Measurements from ENCODE around the gene UBE2F.
A peak's percentile ranks its signal among the peaks of the same experiment; 100 is the strongest.
"Not testable (repeated sequence)": the region's sequence is repeated elsewhere in the genome, so short reads cannot be mapped to it uniquely, and the experiment has no call there.

Gene UBE2F

DNA sequence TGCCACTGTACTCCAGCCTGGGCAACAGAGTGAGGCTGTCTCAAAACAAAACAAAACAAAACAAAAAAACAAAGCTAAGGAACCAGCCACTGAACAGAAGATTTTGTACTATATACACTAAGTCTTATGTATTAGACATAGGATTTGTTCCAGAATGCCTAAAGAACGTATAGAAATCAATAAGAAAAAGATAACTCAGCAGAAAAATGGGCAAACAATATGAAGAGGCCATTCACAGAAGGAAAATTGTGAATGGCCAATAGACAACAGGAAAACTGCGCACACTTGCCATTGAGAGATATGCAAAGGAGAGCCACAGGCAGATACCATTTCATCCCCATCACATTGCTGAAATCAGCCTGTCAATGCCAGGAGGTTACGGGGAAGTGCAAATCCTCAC lies 14.9 kb upstream of the UBE2F start:
- H3K36me3 ChIP-seq (ENCODE audit: control insufficient read depth, insufficient read depth, low read length) = no peaks in the 10 kb centered on the region
- peaks cover 14% of the 10 kb centered on the region for H3K27me3 ChIP-seq (ENCODE audit: control insufficient read depth, insufficient read depth, low read length)
- no peak overlapping the region for H3K9ac ChIP-seq (ENCODE audit: low read length)
- no peaks in the 10 kb centered on the region for H3K9me3 ChIP-seq (ENCODE audit: control insufficient read depth, low read length)
- H3K4me3 ChIP-seq (ENCODE audit: low read length) = no peak overlapping the region
- no peaks in the 10 kb centered on the region for H3K4me1 ChIP-seq (ENCODE audit: control insufficient read depth, insufficient read depth, low read length)

DNA sequence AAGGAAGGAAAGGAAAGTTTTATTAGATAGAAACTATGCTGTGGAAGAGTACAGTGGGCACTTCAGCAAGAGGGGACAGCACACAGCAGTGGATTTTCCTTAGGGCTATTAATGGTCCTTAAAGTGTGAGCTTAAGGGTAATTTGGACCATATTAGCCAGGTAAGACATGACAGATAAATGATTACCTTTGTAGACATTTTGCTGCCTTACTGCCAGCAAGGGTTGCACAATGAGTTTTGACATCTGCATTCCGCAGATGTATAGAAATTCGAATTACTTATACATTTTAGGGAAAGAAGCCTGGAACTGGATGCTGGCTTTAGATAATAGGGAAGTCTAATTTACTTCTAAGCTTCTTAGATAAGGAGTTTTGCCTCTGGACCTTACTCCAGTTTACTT lies 14.0 kb upstream of the UBE2F start:
- no peaks in the 10 kb centered on the region for H3K4me1 ChIP-seq (ENCODE audit: control insufficient read depth, insufficient read depth, low read length)
- H3K9me3 ChIP-seq (ENCODE audit: control insufficient read depth, low read length) = no peaks in the 10 kb centered on the region
- H3K27me3 ChIP-seq (ENCODE audit: control insufficient read depth, insufficient read depth, low read length) = peaks cover 14% of the 10 kb centered on the region
- H3K36me3 ChIP-seq (ENCODE audit: control insufficient read depth, insufficient read depth, low read length) = no peaks in the 10 kb centered on the region
- H3K4me3 ChIP-seq (ENCODE audit: low read length) = no peak overlapping the region
- H3K9ac ChIP-seq (ENCODE audit: low read length) = no peak overlapping the region

DNA sequence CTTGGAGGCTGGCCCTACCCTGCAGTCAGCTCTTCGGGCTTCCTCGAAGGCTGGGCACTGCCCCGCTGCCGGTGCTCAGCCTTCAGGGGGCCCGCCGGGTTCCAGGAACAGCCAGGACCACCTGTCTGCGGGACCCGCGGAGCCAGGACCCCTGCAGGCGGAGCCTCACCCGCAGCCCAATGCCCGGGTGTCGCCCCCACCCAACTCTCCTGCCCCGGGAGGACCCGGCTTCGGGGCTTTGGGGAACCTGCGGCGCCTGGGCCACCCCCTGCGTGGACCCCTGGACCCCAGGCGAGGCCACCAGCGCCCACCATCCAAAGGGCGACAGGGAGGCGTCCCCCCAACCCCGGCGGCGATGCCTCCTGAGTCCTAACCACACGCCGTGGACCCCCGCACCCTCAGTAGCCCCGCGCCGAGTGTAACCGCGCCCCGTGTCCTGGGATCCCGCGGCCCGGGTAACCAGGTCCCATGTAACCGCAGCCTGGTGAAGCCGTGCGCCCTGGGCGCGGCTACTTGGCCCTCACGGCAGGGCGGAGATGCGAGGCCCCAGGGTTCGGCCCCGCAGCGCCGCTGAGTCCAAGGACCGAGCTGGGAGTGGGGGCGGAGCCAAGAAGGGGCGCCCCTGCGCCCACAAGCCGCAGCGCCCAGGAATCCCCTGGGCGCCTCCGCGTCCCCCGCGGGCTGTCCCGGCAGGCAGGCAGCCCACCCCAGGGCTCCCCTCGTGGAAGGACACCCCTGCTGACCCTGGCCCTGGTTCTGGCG lies 11.0 kb upstream of the UBE2F start:
- Histone ChIP-seq H3K9me3 (ENCODE audit: control insufficient read depth, low read length) (no peaks in the 10 kb centered on the region), H3K36me3 (ENCODE audit: control insufficient read depth, insufficient read depth, low read length) (no peaks in the 10 kb centered on the region), H3K27me3 (ENCODE audit: control insufficient read depth, insufficient read depth, low read length) (peaks cover 14% of the 10 kb centered on the region), H3K4me1 (ENCODE audit: control insufficient read depth, insufficient read depth, low read length) (no peaks in the 10 kb centered on the region), H3K9ac (ENCODE audit: low read length) (no peak overlapping the region), H3K4me3 (ENCODE audit: low read length) (no peak overlapping the region)

DNA sequence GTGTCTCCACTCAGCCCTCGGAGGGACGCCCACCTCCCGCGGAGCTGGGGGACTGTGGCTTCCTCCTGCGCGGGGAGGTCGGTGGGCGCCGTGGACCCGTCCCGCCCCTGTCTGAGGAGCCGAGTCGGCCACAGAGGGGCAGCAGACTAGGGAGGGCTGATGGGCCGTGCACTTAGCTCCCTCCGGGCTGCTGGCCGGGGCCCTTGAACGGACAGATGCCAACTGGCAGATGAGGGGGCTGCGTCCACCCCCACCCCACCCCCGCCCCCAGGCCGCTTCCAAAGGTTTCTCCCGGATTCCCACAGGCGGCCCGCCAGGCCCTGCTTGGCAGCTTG lies 10.4 kb upstream of the UBE2F start:
- Histone ChIP-seq H3K4me3 (ENCODE audit: low read length) (no peak overlapping the region), H3K4me1 (ENCODE audit: control insufficient read depth, insufficient read depth, low read length) (no peaks in the 10 kb centered on the region), H3K36me3 (ENCODE audit: control insufficient read depth, insufficient read depth, low read length) (no peaks in the 10 kb centered on the region), H3K9me3 (ENCODE audit: control insufficient read depth, low read length) (no peaks in the 10 kb centered on the region), H3K9ac (ENCODE audit: low read length) (no peak overlapping the region), H3K27me3 (ENCODE audit: control insufficient read depth, insufficient read depth, low read length) (peaks cover 14% of the 10 kb centered on the region)

DNA sequence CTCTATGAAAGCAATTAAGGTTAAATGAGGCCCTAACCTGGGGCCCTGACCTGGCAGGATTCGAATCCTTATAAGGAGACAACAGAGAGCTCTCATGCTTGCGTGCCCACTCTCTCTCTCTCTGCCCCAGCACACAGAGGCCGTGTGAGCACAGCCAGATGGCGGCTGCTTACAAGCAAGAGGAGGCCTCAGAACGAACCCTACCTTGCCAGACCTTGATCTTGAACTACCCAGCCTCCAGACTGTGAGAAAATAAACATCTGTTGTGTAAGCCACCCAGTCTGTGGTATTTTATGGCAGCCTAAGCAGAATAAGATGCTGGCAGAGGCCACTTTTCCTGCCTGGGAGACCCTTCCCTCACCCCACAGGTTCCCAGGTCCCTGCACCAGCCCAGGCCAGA lies 5.2 kb upstream of the UBE2F start:
- no peak overlapping the region for H3K9ac ChIP-seq (ENCODE audit: low read length)
- no peak overlapping the region for H3K4me3 ChIP-seq (ENCODE audit: low read length)
- no peaks in the 10 kb centered on the region for H3K27me3 ChIP-seq (ENCODE audit: control insufficient read depth, insufficient read depth, low read length)
- no peaks in the 10 kb centered on the region for H3K36me3 ChIP-seq (ENCODE audit: control insufficient read depth, insufficient read depth, low read length)
- no peaks in the 10 kb centered on the region for H3K9me3 ChIP-seq (ENCODE audit: control insufficient read depth, low read length)
- no peaks in the 10 kb centered on the region for H3K4me1 ChIP-seq (ENCODE audit: control insufficient read depth, insufficient read depth, low read length)

DNA sequence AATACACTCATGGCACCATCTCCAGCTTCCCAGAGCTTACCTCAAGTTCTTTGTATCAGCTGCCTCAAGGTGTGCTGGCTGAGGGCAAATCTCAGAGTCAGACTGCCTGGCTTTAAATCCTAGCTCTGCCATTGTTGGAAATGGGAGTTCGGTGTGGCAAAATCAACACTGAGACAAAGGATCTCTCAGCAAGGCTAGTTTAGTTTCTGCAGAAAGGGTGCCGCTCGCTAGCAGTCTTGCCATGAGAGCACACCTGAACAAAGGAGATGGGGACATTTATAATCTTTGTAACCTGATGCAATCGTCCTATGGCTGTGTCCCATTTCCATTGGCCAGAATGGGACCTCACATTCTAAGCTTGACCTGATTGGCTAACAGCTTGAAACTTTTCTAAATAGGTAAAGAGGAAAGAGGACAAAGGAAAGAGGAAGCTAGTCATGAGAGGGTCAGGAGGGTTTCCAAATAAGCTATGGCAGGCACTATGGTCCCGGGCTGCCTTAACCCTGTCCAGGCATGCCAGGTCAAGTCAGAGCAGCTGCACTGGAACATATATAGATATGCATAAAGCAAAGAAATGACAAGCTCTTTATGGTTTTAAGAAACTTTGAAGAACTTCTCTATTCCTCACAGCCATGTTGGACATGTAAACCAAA lies 4.3 kb upstream of the UBE2F start:
- Histone ChIP-seq H3K9me3 (ENCODE audit: control insufficient read depth, low read length) (no peaks in the 10 kb centered on the region), H3K4me1 (ENCODE audit: control insufficient read depth, insufficient read depth, low read length) (peaks cover 1% of the 10 kb centered on the region), H3K36me3 (ENCODE audit: control insufficient read depth, insufficient read depth, low read length) (no peaks in the 10 kb centered on the region), H3K27me3 (ENCODE audit: control insufficient read depth, insufficient read depth, low read length) (no peaks in the 10 kb centered on the region), H3K4me3 (ENCODE audit: low read length) (no peak overlapping the region), H3K9ac (ENCODE audit: low read length) (no peak overlapping the region)

DNA sequence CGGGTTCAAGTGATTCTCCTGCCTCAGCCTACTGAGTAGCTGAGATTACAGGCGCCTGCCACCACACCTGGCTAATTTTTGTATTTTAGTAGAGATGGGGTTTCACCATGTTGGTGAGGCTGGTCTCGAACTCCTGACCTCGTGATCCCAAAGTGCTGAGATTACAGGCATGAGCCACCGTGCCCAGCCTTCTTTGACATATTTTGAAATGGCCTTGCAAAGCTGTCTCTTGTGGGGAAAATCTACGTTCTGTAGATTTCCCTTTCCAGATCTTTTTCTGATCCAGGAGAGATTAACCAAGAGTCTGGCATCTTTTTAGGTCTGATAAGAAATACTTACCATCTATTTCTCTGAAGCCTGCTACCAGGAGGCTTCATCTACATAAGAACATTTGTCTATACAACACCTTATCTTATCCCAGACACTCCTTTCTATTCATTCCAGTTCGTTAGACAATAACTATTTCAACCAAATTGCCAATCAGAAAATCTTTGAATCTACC lies 3.3 kb upstream of the UBE2F start:
- not testable (repeated sequence) for H3K9me3 ChIP-seq (ENCODE audit: control insufficient read depth, low read length); H3K4me3 ChIP-seq (ENCODE audit: low read length); H3K9ac ChIP-seq (ENCODE audit: low read length); H3K27me3 ChIP-seq (ENCODE audit: control insufficient read depth, insufficient read depth, low read length); H3K36me3 ChIP-seq (ENCODE audit: control insufficient read depth, insufficient read depth, low read length)
- peaks cover 11% of the 10 kb centered on the region for H3K4me1 ChIP-seq (ENCODE audit: control insufficient read depth, insufficient read depth, low read length)

DNA sequence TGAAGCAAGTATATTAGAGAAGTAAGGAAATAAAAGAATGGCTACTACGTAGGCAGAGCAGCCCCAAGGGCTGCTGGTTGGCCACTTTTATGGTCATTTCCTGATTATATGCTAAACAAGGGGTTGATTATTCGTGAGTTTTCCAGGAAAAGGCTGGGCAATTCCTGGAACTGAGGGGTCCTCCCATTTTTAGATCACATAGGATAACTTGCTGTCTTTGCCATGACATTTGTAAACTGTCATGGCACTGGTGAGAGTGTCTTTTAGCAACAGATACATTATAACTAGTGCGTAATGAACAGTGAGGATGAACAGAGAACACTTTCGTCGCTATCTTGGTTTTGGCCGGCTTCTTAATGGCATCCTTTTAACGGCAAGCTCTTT lies 2.6 kb upstream of the UBE2F start:
- no peaks in the 10 kb centered on the region for H3K36me3 ChIP-seq (ENCODE audit: control insufficient read depth, insufficient read depth, low read length)
- H3K4me3 ChIP-seq (ENCODE audit: low read length) = no peak overlapping the region
- peaks cover 15% of the 10 kb centered on the region for H3K4me1 ChIP-seq (ENCODE audit: control insufficient read depth, insufficient read depth, low read length)
- no peaks in the 10 kb centered on the region for H3K9me3 ChIP-seq (ENCODE audit: control insufficient read depth, low read length)
- H3K27me3 ChIP-seq (ENCODE audit: control insufficient read depth, insufficient read depth, low read length) = no peaks in the 10 kb centered on the region
- no peak overlapping the region for H3K9ac ChIP-seq (ENCODE audit: low read length)

DNA sequence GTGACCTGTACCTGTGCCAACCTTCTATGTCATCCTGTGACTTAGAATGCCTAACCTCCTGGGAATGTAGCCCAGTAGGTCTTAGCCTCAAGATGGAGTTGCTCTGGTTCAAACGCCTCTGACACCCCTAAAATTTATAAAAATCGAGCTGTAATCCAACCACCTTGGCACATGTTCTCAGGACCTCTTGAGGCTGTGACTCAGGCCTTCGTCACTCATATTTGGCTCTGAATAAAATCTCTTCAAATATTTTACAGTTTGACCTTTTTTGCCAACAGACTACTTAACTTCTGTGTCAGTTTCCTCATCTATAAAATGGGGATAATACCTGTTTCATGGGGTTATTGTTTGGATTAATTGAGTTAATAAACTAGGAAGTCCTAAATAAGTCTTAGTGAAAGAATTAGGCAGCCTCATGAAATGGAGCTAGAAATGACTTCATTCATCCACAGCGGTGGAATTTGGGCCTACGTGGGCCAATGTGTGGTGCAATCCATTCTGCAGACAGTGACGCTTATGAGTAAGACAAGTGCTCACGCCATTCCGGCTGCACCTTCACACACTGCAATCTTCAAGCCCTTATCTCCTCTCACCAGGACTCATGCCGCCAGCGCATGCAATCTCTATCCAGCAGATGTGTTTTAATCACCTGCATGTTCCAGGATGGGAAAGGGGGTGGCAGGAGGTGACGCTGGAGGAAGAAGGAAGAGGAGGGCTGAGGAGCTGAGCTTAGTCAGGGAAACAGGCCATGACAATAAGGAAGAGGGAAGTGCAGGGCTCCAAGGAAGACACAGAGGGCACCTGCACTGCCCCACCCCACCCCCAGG lies 2.0 kb upstream of the UBE2F start:
- Histone ChIP-seq H3K9me3 (ENCODE audit: control insufficient read depth, low read length) (no peaks in the 10 kb centered on the region), H3K4me1 (ENCODE audit: control insufficient read depth, insufficient read depth, low read length) (peaks cover 15% of the 10 kb centered on the region), H3K36me3 (ENCODE audit: control insufficient read depth, insufficient read depth, low read length) (no peaks in the 10 kb centered on the region), H3K4me3 (ENCODE audit: low read length) (no peak overlapping the region), H3K9ac (ENCODE audit: low read length) (no peak overlapping the region), H3K27me3 (ENCODE audit: control insufficient read depth, insufficient read depth, low read length) (no peaks in the 10 kb centered on the region)

DNA sequence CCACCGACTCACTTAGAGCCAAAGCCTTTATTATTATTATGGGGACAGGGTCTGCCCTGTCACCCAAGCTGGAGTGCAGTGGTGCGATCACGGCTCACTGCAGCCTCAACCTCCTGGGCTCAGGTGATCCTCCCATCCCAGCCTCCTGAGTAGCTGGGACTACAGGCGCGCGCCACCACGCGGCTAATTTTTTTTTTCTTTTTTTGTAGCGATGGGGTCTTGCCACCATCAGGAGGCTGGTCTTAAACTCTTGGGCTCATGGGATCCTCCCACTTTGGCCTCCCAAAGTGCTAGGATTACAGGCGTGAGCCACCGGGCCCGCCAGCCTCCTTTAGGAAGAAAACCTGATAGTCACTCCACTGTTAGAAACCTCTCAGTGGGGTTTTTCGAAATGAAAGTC lies 970 bp upstream of the UBE2F start:
- not testable (repeated sequence) for H3K36me3 ChIP-seq (ENCODE audit: control insufficient read depth, insufficient read depth, low read length); H3K9me3 ChIP-seq (ENCODE audit: control insufficient read depth, low read length); H3K27me3 ChIP-seq (ENCODE audit: control insufficient read depth, insufficient read depth, low read length)
- Histone ChIP-seq H3K4me1 (ENCODE audit: control insufficient read depth, insufficient read depth, low read length) (peaks cover 15% of the 10 kb centered on the region), H3K4me3 (ENCODE audit: low read length) (peak overlapping the region; percentile 80), H3K9ac (ENCODE audit: low read length) (peak overlapping the region; percentile 64)

DNA sequence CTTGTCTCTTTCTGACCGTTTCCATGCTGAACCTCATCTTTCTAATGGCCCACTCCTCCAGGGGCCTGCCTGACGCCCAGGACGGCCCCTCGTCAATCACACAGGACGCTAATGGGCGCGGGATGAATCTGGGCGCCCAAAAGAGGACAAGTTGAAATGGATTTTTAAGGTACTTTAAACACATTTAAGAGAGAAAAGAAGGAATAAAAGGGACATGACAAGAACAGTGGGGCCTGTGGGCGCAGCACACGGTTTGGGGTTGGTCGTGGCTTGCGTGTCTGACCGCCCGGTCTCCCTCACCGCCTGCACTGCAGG lies 607 bp upstream of the UBE2F start:
- Histone ChIP-seq H3K36me3 (ENCODE audit: control insufficient read depth, insufficient read depth, low read length) (no peaks in the 10 kb centered on the region), H3K9me3 (ENCODE audit: control insufficient read depth, low read length) (no peaks in the 10 kb centered on the region), H3K9ac (ENCODE audit: low read length) (peak overlapping the region; percentile 64), H3K4me1 (ENCODE audit: control insufficient read depth, insufficient read depth, low read length) (peaks cover 15% of the 10 kb centered on the region), H3K27me3 (ENCODE audit: control insufficient read depth, insufficient read depth, low read length) (no peaks in the 10 kb centered on the region), H3K4me3 (ENCODE audit: low read length) (peak overlapping the region; percentile 80)

DNA sequence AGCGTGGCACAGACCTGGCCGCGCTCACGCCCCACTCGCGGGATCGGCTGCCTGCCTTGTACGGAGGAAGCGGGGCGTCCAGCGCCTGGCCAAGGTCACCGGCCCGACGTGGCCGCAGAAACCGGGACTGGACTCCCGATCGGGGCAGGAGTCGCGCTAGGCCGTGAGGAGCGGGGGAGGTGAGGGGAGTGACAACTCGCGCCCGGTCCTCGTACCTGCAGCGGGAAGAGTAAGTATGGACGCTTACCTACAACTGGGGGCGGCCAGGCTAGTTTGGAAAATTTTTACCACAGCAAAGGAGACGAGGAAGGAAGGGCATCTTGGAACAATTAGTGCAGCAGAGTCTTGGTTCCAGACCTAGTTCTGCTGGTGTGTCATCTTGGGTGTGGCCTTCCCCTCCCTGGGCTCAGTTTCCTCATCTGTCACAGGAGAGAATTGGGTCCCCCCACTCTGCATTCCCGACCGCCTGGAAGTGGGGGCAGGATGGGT lies 693 bp downstream of the UBE2F start:
- H3K27me3 ChIP-seq (ENCODE audit: control insufficient read depth, insufficient read depth, low read length) = no peaks in the 10 kb centered on the region
- no peaks in the 10 kb centered on the region for H3K36me3 ChIP-seq (ENCODE audit: control insufficient read depth, insufficient read depth, low read length)
- peak overlapping the region; percentile 53 for H3K4me3 ChIP-seq (ENCODE audit: low read length)
- peak overlapping the region; percentile 66 for H3K9ac ChIP-seq (ENCODE audit: low read length)
- no peaks in the 10 kb centered on the region for H3K9me3 ChIP-seq (ENCODE audit: control insufficient read depth, low read length)
- H3K4me1 ChIP-seq (ENCODE audit: control insufficient read depth, insufficient read depth, low read length) = peaks cover 15% of the 10 kb centered on the region
